H9 (cell line): ENCODE data around the gene OR5A1. TPM values are rescaled to one million over a fixed set of nuclear protein-coding genes. Genes with fewer than 3 reads are reported as not detected.

ENCODE experiments used
- DNase-seq: peaks from one replicate; pipeline ENCODE4 v3.0.0-alpha.2; 2017
- H2AFZ ChIP-seq: one replicate; pipeline ENCODE4 v1.6.1; 2013; ENCODE audit warnings: mild to moderate bottlenecking, low read length, control low read depth, moderate library complexity
- H2AK5ac ChIP-seq: 2 replicates; pipeline ENCODE4 v1.6.1; 2013; ENCODE audit warnings: low read length, control low read depth, mixed read lengths; ENCODE audit not compliant: insufficient read length
- H2BK120ac ChIP-seq: one replicate; pipeline ENCODE4 v1.6.1; 2013; ENCODE audit warnings: low read depth, mild to moderate bottlenecking, low read length, control low read depth, inconsistent platforms; ENCODE audit not compliant: poor library complexity, severe bottlenecking
- H2BK12ac ChIP-seq: 2 replicates; pipeline ENCODE4 v1.6.1; 2013; ENCODE audit warnings: low read length, control low read depth, mixed read lengths, low read depth; ENCODE audit not compliant: insufficient read length
- H2BK15ac ChIP-seq: 2 replicates; pipeline ENCODE4 v1.6.1; 2013; ENCODE audit warnings: low read depth, low read length, control low read depth
- H2BK20ac ChIP-seq: one replicate; pipeline ENCODE4 v1.6.1; 2013; ENCODE audit warnings: low read depth, mild to moderate bottlenecking, low read length, control low read depth, inconsistent platforms; ENCODE audit not compliant: poor library complexity, severe bottlenecking
- H2BK5ac ChIP-seq: 2 replicates; pipeline ENCODE4 v1.6.1; 2013; ENCODE audit warnings: low read length, control low read depth, mixed read lengths; ENCODE audit not compliant: insufficient read length
- H3K14ac ChIP-seq: 2 replicates; pipeline ENCODE4 v1.6.1; 2013; ENCODE audit warnings: low read length, control low read depth; ENCODE audit not compliant: insufficient read depth
- H3K18ac ChIP-seq: 2 replicates; pipeline ENCODE4 v1.6.1; 2013; ENCODE audit warnings: low read depth, mild to moderate bottlenecking, mixed read lengths, low read length, control low read depth; ENCODE audit not compliant: insufficient read length
- H3K23ac ChIP-seq: 2 replicates; pipeline ENCODE4 v1.6.1; 2013; ENCODE audit warnings: low read length, control low read depth, mixed read lengths, low read depth; ENCODE audit not compliant: insufficient read length
- H3K23me2 ChIP-seq: 2 replicates; pipeline ENCODE4 v1.6.1; 2013; ENCODE audit warnings: low read depth, mild to moderate bottlenecking, mixed read lengths, low read length, control low read depth; ENCODE audit not compliant: insufficient read length, poor library complexity, severe bottlenecking
- H3K27ac ChIP-seq: 2 replicates; pipeline ENCODE4 v1.5.1; 2013; ENCODE audit warnings: low read length, control low read depth, mixed read lengths, low read depth; ENCODE audit not compliant: insufficient read length
- H3K27me3 ChIP-seq: 2 replicates; pipeline ENCODE4 v1.6.1; 2013; ENCODE audit warnings: low read length, control low read depth, inconsistent platforms; ENCODE audit not compliant: insufficient read depth
- H3K4ac ChIP-seq: 2 replicates; pipeline ENCODE4 v1.6.1; 2013; ENCODE audit warnings: low read depth, mild to moderate bottlenecking, control low read depth, inconsistent platforms, low read length, moderate library complexity
- H3K4me1 ChIP-seq: 2 replicates; pipeline ENCODE4 v1.6.1; 2013; ENCODE audit warnings: low read length, control low read depth, inconsistent platforms; ENCODE audit not compliant: insufficient read depth
- H3K4me2 ChIP-seq: 2 replicates; pipeline ENCODE4 v1.6.1; 2013; ENCODE audit warnings: low read length, control low read depth, mixed read lengths; ENCODE audit not compliant: insufficient read length, insufficient read depth
- H3K56ac ChIP-seq: 2 replicates; pipeline ENCODE4 v1.6.1; 2013; ENCODE audit warnings: low read depth, mild to moderate bottlenecking, mixed read lengths, low read length, control low read depth; ENCODE audit not compliant: insufficient read length
- H3K79me1 ChIP-seq: 2 replicates; pipeline ENCODE4 v1.6.1; 2013; ENCODE audit warnings: low read depth, mild to moderate bottlenecking, moderate library complexity, low read length, control low read depth, inconsistent platforms; ENCODE audit not compliant: insufficient read depth, poor library complexity, severe bottlenecking
- H3K79me2 ChIP-seq: 2 replicates; pipeline ENCODE4 v1.6.1; 2013; ENCODE audit warnings: low read length, control low read depth, inconsistent platforms; ENCODE audit not compliant: insufficient read depth
- H3K9ac ChIP-seq: 2 replicates; pipeline ENCODE4 v1.6.1; 2013; ENCODE audit warnings: low read length, control low read depth, mixed read lengths; ENCODE audit not compliant: insufficient read length; ENCODE audit errors: extremely low read depth
- H3K9me3 ChIP-seq: one replicate; pipeline ENCODE4 v1.6.1; 2013; ENCODE audit warnings: low read depth, low read length, inconsistent platforms; ENCODE audit not compliant: control insufficient read depth
- H3T11ph ChIP-seq: one replicate; pipeline ENCODE4 v1.6.1; 2013; ENCODE audit warnings: mild to moderate bottlenecking, low read length, control low read depth, inconsistent platforms
- H4K20me1 ChIP-seq: one replicate; pipeline ENCODE4 v1.6.1; 2013; ENCODE audit not compliant: control insufficient read depth, insufficient read length, insufficient read depth
- H4K5ac ChIP-seq: 2 replicates; pipeline ENCODE4 v1.6.1; 2013; ENCODE audit warnings: low read depth, mild to moderate bottlenecking, mixed read lengths, low read length, control low read depth; ENCODE audit not compliant: insufficient read length
- H4K8ac ChIP-seq: replicated peaks from 2 replicates; pipeline ENCODE4 v1.6.1; 2013; ENCODE audit warnings: low read length, control low read depth, mixed read lengths, low read depth; ENCODE audit not compliant: insufficient read length
- H4K91ac ChIP-seq: 2 replicates; pipeline ENCODE4 v1.6.1; 2013; ENCODE audit warnings: low read depth, mild to moderate bottlenecking, moderate library complexity, mixed read lengths, low read length, control low read depth; ENCODE audit not compliant: insufficient read length
- H3K27ac Mint-ChIP-seq, 3 experiments: 2 replicates in 2 of 3; 3 replicates in 1 of 3; pipeline ENCODE4 v1.8.0; 2020 to 2021; ENCODE audit warnings: mixed read lengths in 3 of 3, mild to moderate bottlenecking in 1 of 3, moderate library complexity in 1 of 3
- H3K27me3 Mint-ChIP-seq: 2 replicates; pipeline ENCODE4 v1.8.0; 2021; ENCODE audit warnings: low read depth, mild to moderate bottlenecking, moderate library complexity, mixed read lengths
- H3K36me3 Mint-ChIP-seq, 3 experiments: 2 replicates in 2 of 3; 3 replicates in 1 of 3; pipeline ENCODE4 v1.8.0; 2020 to 2021; ENCODE audit warnings: low read depth in 3 of 3, mixed read lengths in 3 of 3; ENCODE audit not compliant: insufficient read depth in 1 of 3
- H3K4me1 Mint-ChIP-seq, 2 experiments: 2 replicates each; pipeline ENCODE4 v1.8.0; 2020; ENCODE audit warnings: mixed read lengths in 2 of 2
- H3K4me3 Mint-ChIP-seq, 2 experiments: 2 replicates in 1 of 2; 3 replicates in 1 of 2; pipeline ENCODE4 v1.8.0; 2020 to 2021; ENCODE audit warnings: mild to moderate bottlenecking in 2 of 2, mixed read lengths in 2 of 2, moderate library complexity in 1 of 2
- H3K9me3 Mint-ChIP-seq, 2 experiments: 2 replicates in 1 of 2; 3 replicates in 1 of 2; pipeline ENCODE4 v1.8.0; 2020; ENCODE audit warnings: mild to moderate bottlenecking in 2 of 2, mixed read lengths in 2 of 2, moderate library complexity in 1 of 2
- CTCF ChIP-seq: fragments of 200-600 bp; sonication (generic); conservative IDR thresholded peaks from 3 replicates; pipeline ENCODE4 v1.8.0; 2021; ENCODE audit warnings: antibody characterized with exemption, mild to moderate bottlenecking
- WGBS: extraction: QIAGEN DNeasy Blood & Tissue Kit; methylation state at CpG from one replicate; pipeline ENCODE4 v1.1.7; 2013; ENCODE audit warnings: missing lambda C conversion rate, low lambda C conversion rate, mixed read lengths; ENCODE audit not compliant: insufficient read length; ENCODE audit errors: extremely low coverage; 5-methylcytosine and 5-hydroxymethylcytosine counted together
- total RNA-seq: library from RNA; stranded (reverse); gene quantifications from 2 replicates; pipeline ENCODE4 v1.2.1, GENCODE V29; 2021

OR5A1 gene
- total RNA-seq, 1 experiment from 2014 or later, result not detected

- no peak overlapping the region for H4K8ac ChIP-seq
- no peak overlapping the region for H3K23ac ChIP-seq
- H3K27me3 Mint-ChIP-seq, result no peaks in the 10 kb centered on the region
- H3K4me2 ChIP-seq, result no peak overlapping the region
- H3K9me3 ChIP-seq, result no peaks in the 10 kb centered on the region
- H3K56ac ChIP-seq, result no peak overlapping the region
- H2BK20ac ChIP-seq, result no peak overlapping the region
- H2BK5ac ChIP-seq, result no peak overlapping the region
- no peak overlapping the region for H3K4ac ChIP-seq
- WGBS, result no CpG with 5 or more reads among the region's 5 CpGs
- no peak overlapping the region for H3K9ac ChIP-seq
- no peaks in the 10 kb centered on the region for H4K20me1 ChIP-seq
- TF ChIP-seq CTCF, result no peak
- H3K36me3 Mint-ChIP-seq, result peaks cover 0 to 2% (median 0%) of the 10 kb centered on the region in 3 experiments; a peak in 1 of 7 replicates
- peaks cover 10 to 14% of the 10 kb centered on the region in 2 experiments for H3K9me3 Mint-ChIP-seq
- H3K23me2 ChIP-seq, result no peaks in the 10 kb centered on the region
- H4K91ac ChIP-seq, result no peak overlapping the region
- H2BK12ac ChIP-seq, result no peak overlapping the region
- no peaks in the 10 kb centered on the region for H3K4me1 ChIP-seq
- no peaks in the 10 kb centered on the region for H3K79me1 ChIP-seq
- H3K4me1 Mint-ChIP-seq, result no peaks in the 10 kb centered on the region
- no peak overlapping the region for H3K27ac ChIP-seq
- no peak for DNase-seq
- no peak overlapping the region for H2AFZ ChIP-seq
- H2BK120ac ChIP-seq, result no peak overlapping the region
- H4K5ac ChIP-seq, result no peak overlapping the region
- no peaks in the 10 kb centered on the region for H3K79me2 ChIP-seq
- H3K27me3 ChIP-seq, result no peaks in the 10 kb centered on the region
- no peak overlapping the region for H3T11ph ChIP-seq
- no peak overlapping the region for H3K27ac Mint-ChIP-seq
- H2AK5ac ChIP-seq, result no peak overlapping the region
- no peak overlapping the region for H3K4me3 Mint-ChIP-seq
- no peak overlapping the region for H2BK15ac ChIP-seq
- H3K18ac ChIP-seq, result no peak overlapping the region
- no peak overlapping the region for H3K14ac ChIP-seq
Measured at GRCh38 chr11:59417023-59417422, 19.2 kb upstream of the OR5A1 start.
